ENCODE measurements around the gene KCNS3.
A peak's percentile ranks its signal among the peaks of the same experiment; 100 is the strongest.

Gene KCNS3

GRCh38 chr2:17965196-17965595 lies 86.7 kb downstream of the KCNS3 start:
- no peaks in the 10 kb centered on the region for H3K4me1 ChIP-seq (ENCODE audit: insufficient read depth, low read length)
- H3K9me3 ChIP-seq (ENCODE audit: low read length), result no peaks in the 10 kb centered on the region
- no peaks in the 10 kb centered on the region for H3K36me3 ChIP-seq (ENCODE audit: insufficient read depth, low read length)
- no peak overlapping the region for H3K4me3 ChIP-seq (ENCODE audit: low read length)
- H2AFZ ChIP-seq (ENCODE audit: low read depth, low read length), result no peak overlapping the region
- no peaks in the 10 kb centered on the region for H3K27me3 ChIP-seq (ENCODE audit: insufficient read depth, low read length)

- Histone ChIP-seq H3K4me3 (ENCODE audit: low read length) (no peak overlapping the region), H3K36me3 (ENCODE audit: insufficient read depth, low read length) (no peaks in the 10 kb centered on the region), H3K4me1 (ENCODE audit: insufficient read depth, low read length) (no peaks in the 10 kb centered on the region), H3K9me3 (ENCODE audit: low read length) (no peaks in the 10 kb centered on the region), H3K27me3 (ENCODE audit: insufficient read depth, low read length) (no peaks in the 10 kb centered on the region), H2AFZ (ENCODE audit: low read depth, low read length) (no peak overlapping the region)
Observed at GRCh38 chr2:17966798-17967197, 88.3 kb downstream of the KCNS3 start.

GRCh38 chr2:17969661-17970060 lies 91.2 kb downstream of the KCNS3 start:
- no peaks in the 10 kb centered on the region for H3K27me3 ChIP-seq (ENCODE audit: insufficient read depth, low read length)
- no peak overlapping the region for H3K4me3 ChIP-seq (ENCODE audit: low read length)
- no peak overlapping the region for H2AFZ ChIP-seq (ENCODE audit: low read depth, low read length)
- H3K4me1 ChIP-seq (ENCODE audit: insufficient read depth, low read length), result no peaks in the 10 kb centered on the region
- no peaks in the 10 kb centered on the region for H3K36me3 ChIP-seq (ENCODE audit: insufficient read depth, low read length)
- H3K9me3 ChIP-seq (ENCODE audit: low read length), result no peaks in the 10 kb centered on the region

GRCh38 chr2:17971531-17972125 lies 93.2 kb downstream of the KCNS3 start:
- H3K9me3 ChIP-seq (ENCODE audit: low read length), result no peaks in the 10 kb centered on the region
- H3K4me1 ChIP-seq (ENCODE audit: insufficient read depth, low read length), result no peaks in the 10 kb centered on the region
- H2AFZ ChIP-seq (ENCODE audit: low read depth, low read length), result no peak overlapping the region
- no peak overlapping the region for H3K4me3 ChIP-seq (ENCODE audit: low read length)
- no peaks in the 10 kb centered on the region for H3K27me3 ChIP-seq (ENCODE audit: insufficient read depth, low read length)
- no peaks in the 10 kb centered on the region for H3K36me3 ChIP-seq (ENCODE audit: insufficient read depth, low read length)

- H3K27me3 ChIP-seq (ENCODE audit: insufficient read depth, low read length), result no peaks in the 10 kb centered on the region
- no peaks in the 10 kb centered on the region for H3K9me3 ChIP-seq (ENCODE audit: low read length)
- H2AFZ ChIP-seq (ENCODE audit: low read depth, low read length), result no peak overlapping the region
- no peak overlapping the region for H3K4me3 ChIP-seq (ENCODE audit: low read length)
- H3K36me3 ChIP-seq (ENCODE audit: insufficient read depth, low read length), result no peaks in the 10 kb centered on the region
- H3K4me1 ChIP-seq (ENCODE audit: insufficient read depth, low read length), result no peaks in the 10 kb centered on the region
Observed at GRCh38 chr2:17972991-17973390, 94.5 kb downstream of the KCNS3 start.

GRCh38 chr2:17975401-17975800 lies 96.9 kb downstream of the KCNS3 start:
- H3K4me3 ChIP-seq (ENCODE audit: low read length), result no peak overlapping the region
- no peak overlapping the region for H2AFZ ChIP-seq (ENCODE audit: low read depth, low read length)
- H3K9me3 ChIP-seq (ENCODE audit: low read length), result no peaks in the 10 kb centered on the region
- no peaks in the 10 kb centered on the region for H3K4me1 ChIP-seq (ENCODE audit: insufficient read depth, low read length)
- H3K36me3 ChIP-seq (ENCODE audit: insufficient read depth, low read length), result no peaks in the 10 kb centered on the region
- H3K27me3 ChIP-seq (ENCODE audit: insufficient read depth, low read length), result no peaks in the 10 kb centered on the region

GRCh38 chr2:17976871-17977746 lies 98.6 kb downstream of the KCNS3 start:
- Histone ChIP-seq H3K4me3 (ENCODE audit: low read length) (no peak overlapping the region), H2AFZ (ENCODE audit: low read depth, low read length) (peak overlapping the region; percentile 1), H3K4me1 (ENCODE audit: insufficient read depth, low read length) (no peaks in the 10 kb centered on the region), H3K9me3 (ENCODE audit: low read length) (no peaks in the 10 kb centered on the region), H3K36me3 (ENCODE audit: insufficient read depth, low read length) (no peaks in the 10 kb centered on the region), H3K27me3 (ENCODE audit: insufficient read depth, low read length) (no peaks in the 10 kb centered on the region)

GRCh38 chr2:17979707-17980106 lies 101.2 kb downstream of the KCNS3 start:
- Histone ChIP-seq H3K4me3 (ENCODE audit: low read length) (no peak overlapping the region), H3K36me3 (ENCODE audit: insufficient read depth, low read length) (no peaks in the 10 kb centered on the region), H3K4me1 (ENCODE audit: insufficient read depth, low read length) (no peaks in the 10 kb centered on the region), H3K9me3 (ENCODE audit: low read length) (no peaks in the 10 kb centered on the region), H3K27me3 (ENCODE audit: insufficient read depth, low read length) (no peaks in the 10 kb centered on the region), H2AFZ (ENCODE audit: low read depth, low read length) (no peak overlapping the region)

GRCh38 chr2:17981936-17982335 lies 103.5 kb downstream of the KCNS3 start:
- H3K4me3 ChIP-seq (ENCODE audit: low read length), result no peak overlapping the region
- H2AFZ ChIP-seq (ENCODE audit: low read depth, low read length), result no peak overlapping the region
- no peaks in the 10 kb centered on the region for H3K36me3 ChIP-seq (ENCODE audit: insufficient read depth, low read length)
- no peaks in the 10 kb centered on the region for H3K27me3 ChIP-seq (ENCODE audit: insufficient read depth, low read length)
- H3K4me1 ChIP-seq (ENCODE audit: insufficient read depth, low read length), result no peaks in the 10 kb centered on the region
- no peaks in the 10 kb centered on the region for H3K9me3 ChIP-seq (ENCODE audit: low read length)

Data from neuron (in vitro differentiated cells).